Activated CD4-positive, alpha-beta T cell treated with anti-CD3 and anti-CD28 coated beads for 1 hour (primary cell): ENCODE results near the gene PIGS.
A peak's percentile ranks its signal among the peaks of the same experiment; 100 is the strongest.
"Not testable (repeated sequence)": the region's sequence is repeated elsewhere in the genome, so short reads cannot be mapped to it uniquely, and the experiment has no call there.

ENCODE experiments used
- DNase-seq: peaks from one replicate; pipeline ENCODE4 v3.0.0-alpha.2; 2020

The PIGS gene

GRCh38 chr17:28571361-28572122 lies at the start of gene PIGS:
Gene PIGS (minus strand): TSS chr17:28571524. CDS start chr17:28571496, 28 bp downstream.
- peak; percentile 85 for DNase-seq

- DNase-seq, result no peak
Observed at GRCh38 chr17:28620010-28620409, 48.7 kb upstream of the PIGS start.

GRCh38 chr17:28618464-28618863 lies 47.1 kb upstream of the PIGS start:
- DNase-seq, result no peak

GRCh38 chr17:28616281-28616680 lies 45.0 kb upstream of the PIGS start:
- DNase-seq, result no peak

GRCh38 chr17:28615260-28615940 lies 44.1 kb upstream of the PIGS start:
- no peak for DNase-seq

- DNase-seq, result no peak
Observed at GRCh38 chr17:28613931-28614381, 42.6 kb upstream of the PIGS start, which contains the start of gene RSKR. Gene RSKR (minus strand): TSS chr17:28614185. CDS start chr17:28614161, 24 bp downstream.

GRCh38 chr17:28612936-28613872 lies 41.9 kb upstream of the PIGS start:
- DNase-seq, result no peak

GRCh38 chr17:28612531-28612930 lies 41.2 kb upstream of the PIGS start:
- DNase-seq, result no peak

- DNase-seq, result no peak
Observed at GRCh38 chr17:28610376-28610775, 39.1 kb upstream of the PIGS start.

- not testable (repeated sequence) for DNase-seq
Observed at GRCh38 chr17:28604031-28604430, 32.7 kb upstream of the PIGS start.

GRCh38 chr17:28599311-28600184 lies 28.2 kb upstream of the PIGS start:
- DNase-seq, result peak; percentile 54

GRCh38 chr17:28598799-28599310 lies 27.5 kb upstream of the PIGS start, which contains the start of gene SPAG5:
Gene SPAG5 (minus strand): TSS chr17:28599025. CDS start chr17:28598946, 79 bp downstream.
- peak; percentile 93 for DNase-seq

- no peak for DNase-seq
Observed at GRCh38 chr17:28598389-28598788, 27.1 kb upstream of the PIGS start.

- DNase-seq, result no peak
Observed at GRCh38 chr17:28597606-28598383, 26.5 kb upstream of the PIGS start.

GRCh38 chr17:28592260-28592659 lies 20.9 kb upstream of the PIGS start:
- DNase-seq, result no peak

- no peak for DNase-seq
Observed at GRCh38 chr17:28585851-28586250, 14.5 kb upstream of the PIGS start.

- DNase-seq, result no peak
Observed at GRCh38 chr17:28584434-28584833, 13.1 kb upstream of the PIGS start.

GRCh38 chr17:28582513-28582912 lies 11.2 kb upstream of the PIGS start:
- DNase-seq, result no peak

GRCh38 chr17:28580959-28581358 lies 9.6 kb upstream of the PIGS start:
- DNase-seq, result no peak

GRCh38 chr17:28579526-28579925 lies 8.2 kb upstream of the PIGS start:
- DNase-seq, result no peak
